Neural progenitor cell (in vitro differentiated cells): ENCODE data around the gene GNAI3. TPM values are rescaled to one million over a fixed set of nuclear protein-coding genes. Genes with fewer than 3 reads are reported as not detected.

Source experiments
- DNase-seq: peaks from one replicate; pipeline ENCODE4 v3.0.0-alpha.2; 2016; ENCODE audit warnings: low spot score
- H2AFZ ChIP-seq: fragments of 200-600 bp; sonication (generic); replicated peaks from 2 replicates; pipeline ENCODE4 v1.6.1; 2016; ENCODE audit warnings: antibody characterized with exemption
- H3F3A ChIP-seq: fragments of 200-600 bp; sonication (generic); 2 replicates; pipeline ENCODE4 v1.6.1; 2016; ENCODE audit warnings: antibody characterized with exemption, low read depth
- H3K27ac ChIP-seq: fragments of 200-600 bp; sonication (generic); 2 replicates; pipeline ENCODE4 v1.5.1; 2016; ENCODE audit warnings: mild to moderate bottlenecking
- H3K27me3 ChIP-seq: fragments of 200-600 bp; sonication (generic); 2 replicates; pipeline ENCODE4 v1.6.1; 2016; ENCODE audit warnings: mild to moderate bottlenecking, moderate library complexity
- H3K36me3 ChIP-seq: fragments of 200-600 bp; sonication (generic); 2 replicates; pipeline ENCODE4 v1.5.1; 2016
- H3K4me1 ChIP-seq: fragments of 200-600 bp; sonication (generic); 2 replicates; pipeline ENCODE4 v1.6.1; 2016; ENCODE audit warnings: mixed run types
- H3K4me2 ChIP-seq: fragments of 200-600 bp; sonication (generic); 2 replicates; pipeline ENCODE4 v1.6.1; 2016
- H3K4me3 ChIP-seq: fragments of 200-600 bp; sonication (generic); 2 replicates; pipeline ENCODE4 v1.5.1; 2016
- H3K79me2 ChIP-seq: fragments of 200-600 bp; sonication (generic); 2 replicates; pipeline ENCODE4 v1.6.1; 2016; ENCODE audit warnings: low read depth
- H3K9ac ChIP-seq: fragments of 200-600 bp; sonication (generic); 2 replicates; pipeline ENCODE4 v1.6.1; 2016
- H3K9me3 ChIP-seq: fragments of 200-600 bp; sonication (generic); 2 replicates; pipeline ENCODE4 v1.5.1; 2016; ENCODE audit warnings: low read depth
- H4K20me1 ChIP-seq: fragments of 200-600 bp; sonication (generic); 2 replicates; pipeline ENCODE4 v1.6.1; 2016; ENCODE audit warnings: low read depth
- H3K27ac Mint-ChIP-seq: 3 replicates; pipeline ENCODE4 v1.8.0; 2021; ENCODE audit warnings: mixed read lengths
- H3K27me3 Mint-ChIP-seq: 2 replicates; pipeline ENCODE4 v1.8.0; 2022; ENCODE audit warnings: low read depth, mild to moderate bottlenecking, inconsistent platforms, moderate library complexity, mixed read lengths; ENCODE audit not compliant: insufficient read depth
- H3K36me3 Mint-ChIP-seq: 3 replicates; pipeline ENCODE4 v1.8.0; 2021; ENCODE audit warnings: mixed read lengths
- H3K4me1 Mint-ChIP-seq: 3 replicates; pipeline ENCODE4 v1.8.0; 2021; ENCODE audit warnings: mixed read lengths
- H3K4me3 Mint-ChIP-seq: 3 replicates; pipeline ENCODE4 v1.8.0; 2021; ENCODE audit warnings: mild to moderate bottlenecking, moderate library complexity, mixed read lengths
- H3K9me3 Mint-ChIP-seq: 3 replicates; pipeline ENCODE4 v1.8.0; 2020; ENCODE audit warnings: mixed read lengths
- EZH2 ChIP-seq: fragments of 200-600 bp; sonication (generic); IDR thresholded peaks from 2 replicates; pipeline ENCODE4 v1.6.1; 2017; ENCODE audit warnings: antibody characterized with exemption, mild to moderate bottlenecking, moderate library complexity
- EZH2phosphoT487 ChIP-seq: fragments of 200-600 bp; sonication (generic); IDR thresholded peaks from 2 replicates; pipeline ENCODE4 v1.6.1; 2017; ENCODE audit warnings: antibody characterized with exemption
- total RNA-seq: library from RNA; depleted of rRNA; stranded (reverse); fragments of >200 nt; gene quantifications from 2 replicates; pipeline ENCODE4 v1.2.3, GENCODE V29; 2015; ENCODE audit warnings: low replicate concordance
- TF ChIP-seq, protein P1 (sequence below): fragments of 200-600 bp; sonication (generic); IDR thresholded peaks from 2 replicates; pipeline ENCODE4 v1.5.1; 2017; ENCODE audit warnings: antibody characterized with exemption, mild to moderate bottlenecking

Gene GNAI3
- total RNA-seq, 1 donor from 2014 or later = 15.4 TPM

DNA sequence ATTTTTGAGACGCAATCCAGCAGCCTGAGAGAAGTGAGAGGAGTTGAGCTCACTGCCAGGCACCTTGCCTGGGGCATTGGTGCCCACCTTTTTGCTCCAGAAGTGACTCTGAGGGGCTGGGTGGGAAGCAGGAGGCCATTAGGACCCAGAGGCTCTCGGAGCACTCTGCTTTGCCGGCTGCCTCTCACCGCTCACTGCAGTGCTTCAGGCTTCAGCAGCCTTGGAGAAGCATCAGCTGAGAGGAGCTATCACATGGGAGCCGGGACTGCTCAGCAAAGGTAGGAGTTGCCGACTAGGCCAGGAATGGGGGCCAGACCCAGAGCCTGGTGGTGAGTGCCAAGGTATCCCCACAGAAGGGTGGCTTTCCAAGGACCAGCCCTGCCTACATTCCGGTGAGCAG is 8.7 kb upstream of the GNAI3 start, which contains the start of gene GPR61:
TSS of gene GPR61 (plus strand) at position 197 of the 400 bp plus-strand sequence. CDS start 3,151 bp downstream, outside the sequence.
- H3K36me3 Mint-ChIP-seq = no peaks in the 10 kb centered on the region
- Histone ChIP-seq H3K36me3 (no peaks in the 10 kb centered on the region), H3K27me3 (no peaks in the 10 kb centered on the region), H3K9ac (no peak within 1 kb of the TSS), H3K79me2 (no peaks in the 10 kb centered on the region), H3F3A (no peaks in the 10 kb centered on the region), H4K20me1 (no peaks in the 10 kb centered on the region), H3K9me3 (no peaks in the 10 kb centered on the region), H3K4me2 (peak within 1 kb of the TSS; percentile 72), H3K4me3 (peak within 1 kb of the TSS; percentile 35), H3K27ac (no peak within 1 kb of the TSS), H2AFZ (peak within 1 kb of the TSS; percentile 97), H3K4me1 (peaks cover 21% of the 10 kb centered on the region)
- H3K4me1 Mint-ChIP-seq = peaks cover 20% of the 10 kb centered on the region
- peak; percentile 39 for DNase-seq
- H3K27ac Mint-ChIP-seq = peak within 1 kb of the TSS; percentile 66
- peaks cover 5% of the 10 kb centered on the region for H3K27me3 Mint-ChIP-seq
- H3K9me3 Mint-ChIP-seq = no peaks in the 10 kb centered on the region
- H3K4me3 Mint-ChIP-seq = peak within 1 kb of the TSS; percentile 52
- TF ChIP-seq, protein P1, sequence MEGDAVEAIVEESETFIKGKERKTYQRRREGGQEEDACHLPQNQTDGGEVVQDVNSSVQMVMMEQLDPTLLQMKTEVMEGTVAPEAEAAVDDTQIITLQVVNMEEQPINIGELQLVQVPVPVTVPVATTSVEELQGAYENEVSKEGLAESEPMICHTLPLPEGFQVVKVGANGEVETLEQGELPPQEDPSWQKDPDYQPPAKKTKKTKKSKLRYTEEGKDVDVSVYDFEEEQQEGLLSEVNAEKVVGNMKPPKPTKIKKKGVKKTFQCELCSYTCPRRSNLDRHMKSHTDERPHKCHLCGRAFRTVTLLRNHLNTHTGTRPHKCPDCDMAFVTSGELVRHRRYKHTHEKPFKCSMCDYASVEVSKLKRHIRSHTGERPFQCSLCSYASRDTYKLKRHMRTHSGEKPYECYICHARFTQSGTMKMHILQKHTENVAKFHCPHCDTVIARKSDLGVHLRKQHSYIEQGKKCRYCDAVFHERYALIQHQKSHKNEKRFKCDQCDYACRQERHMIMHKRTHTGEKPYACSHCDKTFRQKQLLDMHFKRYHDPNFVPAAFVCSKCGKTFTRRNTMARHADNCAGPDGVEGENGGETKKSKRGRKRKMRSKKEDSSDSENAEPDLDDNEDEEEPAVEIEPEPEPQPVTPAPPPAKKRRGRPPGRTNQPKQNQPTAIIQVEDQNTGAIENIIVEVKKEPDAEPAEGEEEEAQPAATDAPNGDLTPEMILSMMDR = no peak
- TF ChIP-seq EZH2phosphoT487 = no peak
- no peak for TF ChIP-seq EZH2

DNA sequence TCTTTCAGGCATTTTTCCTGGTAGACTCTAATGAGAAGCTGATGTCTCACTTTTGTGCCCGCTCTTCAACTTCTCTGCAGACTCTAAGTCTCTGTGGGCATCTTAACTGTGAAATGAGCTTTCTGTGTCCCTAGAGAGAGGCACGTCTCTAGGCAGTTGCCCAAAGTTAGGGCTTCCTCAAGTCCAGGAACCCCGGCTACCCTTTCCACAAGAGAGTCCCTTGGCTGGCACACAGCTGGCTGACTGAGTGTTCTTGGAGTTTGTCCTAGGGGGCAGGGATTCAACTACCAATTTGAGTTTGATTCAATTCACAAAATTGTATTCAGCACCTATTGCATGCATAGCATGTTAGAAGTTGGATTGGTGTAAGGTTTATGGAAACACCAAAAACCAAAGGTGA is 7.3 kb upstream of the GNAI3 start:
- TF ChIP-seq EZH2 (no peak), EZH2phosphoT487 (no peak)
- TF ChIP-seq, protein P1 = no peak
- no peaks in the 10 kb centered on the region for H3K79me2 ChIP-seq
- H3K4me2 ChIP-seq = no peak overlapping the region
- no peak for DNase-seq
- no peaks in the 10 kb centered on the region for H3K36me3 Mint-ChIP-seq
- no peaks in the 10 kb centered on the region for H3F3A ChIP-seq
- no peaks in the 10 kb centered on the region for H4K20me1 ChIP-seq
- H3K4me3 ChIP-seq = no peak overlapping the region
- H3K27me3 ChIP-seq = no peaks in the 10 kb centered on the region
- H3K4me3 Mint-ChIP-seq = no peak overlapping the region
- H3K4me1 Mint-ChIP-seq = peaks cover 9% of the 10 kb centered on the region
- H3K9me3 ChIP-seq = no peaks in the 10 kb centered on the region
- no peaks in the 10 kb centered on the region for H3K9me3 Mint-ChIP-seq
- peaks cover 3% of the 10 kb centered on the region for H3K27me3 Mint-ChIP-seq
- peaks cover 13% of the 10 kb centered on the region for H3K4me1 ChIP-seq
- H3K36me3 ChIP-seq = no peaks in the 10 kb centered on the region
- no peak overlapping the region for H2AFZ ChIP-seq
- no peak overlapping the region for H3K27ac ChIP-seq
- no peak overlapping the region for H3K27ac Mint-ChIP-seq
- H3K9ac ChIP-seq = no peak overlapping the region

DNA sequence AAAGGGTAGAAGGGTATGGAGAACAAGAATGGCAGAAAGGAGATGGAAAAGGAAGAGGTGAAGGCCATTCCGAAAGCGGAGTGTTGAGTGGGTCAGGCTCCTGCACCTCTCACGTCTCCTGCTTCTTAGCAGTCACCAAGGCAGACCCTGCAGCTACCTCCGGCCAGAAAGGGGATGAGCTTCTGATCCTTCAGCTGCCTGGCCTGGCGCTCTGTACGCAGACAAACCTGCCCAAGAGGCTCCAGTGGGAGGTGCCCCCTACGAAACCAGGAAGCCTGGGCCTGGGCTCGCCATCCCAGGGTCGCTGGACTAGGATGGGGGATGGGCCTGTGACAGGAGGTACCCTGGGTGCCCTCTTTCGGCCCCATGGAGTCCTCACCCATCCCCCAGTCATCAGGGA is 5.8 kb upstream of the GNAI3 start:
- no peak overlapping the region for H3K4me3 Mint-ChIP-seq
- no peak for TF ChIP-seq EZH2phosphoT487
- H3K27ac ChIP-seq = no peak overlapping the region
- H3K27ac Mint-ChIP-seq = no peak overlapping the region
- peaks cover 3% of the 10 kb centered on the region for H3K27me3 Mint-ChIP-seq
- H3K9ac ChIP-seq = no peak overlapping the region
- peaks cover 23% of the 10 kb centered on the region for H3K4me1 ChIP-seq
- no peak overlapping the region for H2AFZ ChIP-seq
- no peaks in the 10 kb centered on the region for H3K9me3 ChIP-seq
- no peaks in the 10 kb centered on the region for H3K9me3 Mint-ChIP-seq
- H3K4me1 Mint-ChIP-seq = peaks cover 19% of the 10 kb centered on the region
- no peak for DNase-seq
- no peaks in the 10 kb centered on the region for H3K36me3 ChIP-seq
- no peak overlapping the region for H3K4me3 ChIP-seq
- no peak overlapping the region for H3K4me2 ChIP-seq
- H3K27me3 ChIP-seq = no peaks in the 10 kb centered on the region
- H3F3A ChIP-seq = peaks cover 7% of the 10 kb centered on the region
- H3K79me2 ChIP-seq = peaks cover 9% of the 10 kb centered on the region
- H3K36me3 Mint-ChIP-seq = no peaks in the 10 kb centered on the region
- no peaks in the 10 kb centered on the region for H4K20me1 ChIP-seq

DNA sequence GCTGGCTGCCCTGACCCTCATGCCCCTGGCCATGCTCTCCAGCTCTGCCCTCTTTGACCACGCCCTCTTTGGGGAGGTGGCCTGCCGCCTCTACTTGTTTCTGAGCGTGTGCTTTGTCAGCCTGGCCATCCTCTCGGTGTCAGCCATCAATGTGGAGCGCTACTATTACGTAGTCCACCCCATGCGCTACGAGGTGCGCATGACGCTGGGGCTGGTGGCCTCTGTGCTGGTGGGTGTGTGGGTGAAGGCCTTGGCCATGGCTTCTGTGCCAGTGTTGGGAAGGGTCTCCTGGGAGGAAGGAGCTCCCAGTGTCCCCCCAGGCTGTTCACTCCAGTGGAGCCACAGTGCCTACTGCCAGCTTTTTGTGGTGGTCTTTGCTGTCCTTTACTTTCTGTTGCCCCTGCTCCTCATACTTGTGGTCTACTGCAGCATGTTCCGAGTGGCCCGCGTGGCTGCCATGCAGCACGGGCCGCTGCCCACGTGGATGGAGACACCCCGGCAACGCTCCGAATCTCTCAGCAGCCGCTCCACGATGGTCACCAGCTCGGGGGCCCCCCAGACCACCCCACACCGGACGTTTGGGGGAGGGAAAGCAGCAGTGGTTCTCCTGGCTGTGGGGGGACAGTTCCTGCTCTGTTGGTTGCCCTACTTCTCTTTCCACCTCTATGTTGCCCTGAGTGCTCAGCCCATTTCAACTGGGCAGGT is 5.0 kb upstream of the GNAI3 start:
- Mint-ChIP-seq H3K36me3 (no peaks in the 10 kb centered on the region), H3K27ac (peak overlapping the region; percentile 29), H3K27me3 (peaks cover 7% of the 10 kb centered on the region), H3K4me3 (no peak overlapping the region), H3K9me3 (no peaks in the 10 kb centered on the region), H3K4me1 (peaks cover 21% of the 10 kb centered on the region)
- TF ChIP-seq EZH2 (no peak), EZH2phosphoT487 (no peak)
- TF ChIP-seq, protein P1 = no peak
- Histone ChIP-seq H2AFZ (no peak overlapping the region), H3K9ac (no peak overlapping the region), H3K9me3 (no peaks in the 10 kb centered on the region), H4K20me1 (no peaks in the 10 kb centered on the region), H3K4me1 (peaks cover 23% of the 10 kb centered on the region), H3K27ac (no peak overlapping the region), H3K4me2 (no peak overlapping the region), H3K36me3 (no peaks in the 10 kb centered on the region), H3F3A (peaks cover 7% of the 10 kb centered on the region), H3K79me2 (peaks cover 15% of the 10 kb centered on the region), H3K4me3 (no peak overlapping the region), H3K27me3 (no peaks in the 10 kb centered on the region)
- DNase-seq = no peak
